Esophagus squamous epithelium (tissue), 5 donors: ENCODE results near the gene NPAS2. TPM values are rescaled to one million over a fixed set of nuclear protein-coding genes. Genes with fewer than 3 reads are reported as not detected.
A peak's percentile ranks its signal among the peaks of the same experiment; 100 is the strongest.

Source experiments
- DNase-seq: peaks from one replicate; lab custom pipeline; 2025; lab: John Stamatoyannopoulos, UW
- H3K27ac ChIP-seq, 4 donors: fragments of 200-600 bp; sonication (generic); one replicate each; pipeline ENCODE4 v1.5.1; 2016 to 2019; ENCODE audit warnings: mild to moderate bottlenecking in 1 of 4
- H3K27me3 ChIP-seq, 4 donors: fragments of 200-600 bp; sonication (generic); 1 replicate in 3 of 4; 2 replicates in 1 of 4; pipeline versions ENCODE4 v1.5.1 to v1.6.0; 2017 to 2021; ENCODE audit warnings: antibody characterized with exemption in 1 of 4
- H3K36me3 ChIP-seq, 3 donors: fragments of 200-600 bp; sonication (generic); one replicate each; pipeline ENCODE4 v1.5.1; 2016 to 2019
- H3K4me1 ChIP-seq, 3 donors: fragments of 200-600 bp; sonication (generic); one replicate each; pipeline ENCODE4 v1.5.1; 2017 to 2019
- H3K4me3 ChIP-seq, 4 donors: fragments of 200-600 bp; sonication (generic); 1 replicate in 3 of 4; 2 replicates in 1 of 4; pipeline ENCODE4 v1.5.1; 2016 to 2019; ENCODE audit warnings: mild to moderate bottlenecking in 2 of 4, moderate library complexity in 1 of 4
- H3K9me3 ChIP-seq, 3 donors: fragments of 200-600 bp; sonication (generic); one replicate each; pipeline ENCODE4 v1.5.1; 2016 to 2019
- CTCF ChIP-seq, 6 experiments: fragments of 450-650 bp in 4 of 6; fragments of 200-600 bp in 2 of 6; sonication (generic) in 2 of 6; IDR thresholded peaks; one replicate each; pipeline ENCODE4 v1.5.1; 2016 to 2019; ENCODE audit warnings: antibody characterized with exemption in 6 of 6, mild to moderate bottlenecking in 4 of 6, moderate library complexity in 4 of 6
- POLR2A ChIP-seq, 4 donors: fragments of 450-650 bp; IDR thresholded peaks; one replicate each; pipeline ENCODE4 v1.6.1; 2017; ENCODE audit warnings: antibody characterized with exemption in 4 of 4, mild to moderate bottlenecking in 4 of 4, moderate library complexity in 3 of 4
- WGBS, 2 donors: methylation state at CpG; one replicate each; pipeline ENCODE4 v1.1.5; 2018; 5-methylcytosine and 5-hydroxymethylcytosine counted together
- intact Hi-C: fragments of 100-400 bp; cut with DNase I; formaldehyde crosslinking; loops from one replicate; pipeline ENCODE4 v1.15.0; 2022
- total RNA-seq, 4 donors: library from RNA; depleted of rRNA; stranded (reverse); fragments of >200 nt; gene quantifications; one replicate each; pipeline ENCODE4 v1.1.0, GENCODE V29; 2016
- donor health status: DM: yes; HTN: yes; CAD: no.

The NPAS2 gene
- total RNA-seq, 4 donors from 2014 or later = 29.1 to 64.2 (median 39.1) TPM

GRCh38 chr2:100954044-100954420, 134.1 kb downstream of the NPAS2 start:
- no peak for TF ChIP-seq CTCF (IDR thresholded peaks at IDR 0.05)
- H3K4me3 ChIP-seq = no peak overlapping the region
- no peaks in the 10 kb centered on the region for H3K9me3 ChIP-seq
- no peak overlapping the region for H3K27ac ChIP-seq
- no peaks in the 10 kb centered on the region for H3K27me3 ChIP-seq
- 79 to 86% methylated on average over 6 of the region's 6 CpGs for WGBS, 2 donors
- intact Hi-C loops = no loop called here
- no peak for DNase-seq
- peaks cover 0 to 40% (median 0%) of the 10 kb centered on the region in 3 donors for H3K36me3 ChIP-seq
- H3K4me1 ChIP-seq = peaks cover 0 to 19% (median 11%) of the 10 kb centered on the region in 3 donors

- Histone ChIP-seq H3K27me3 (no peaks in the 10 kb centered on the region), H3K9me3 (no peaks in the 10 kb centered on the region), H3K4me1 (peaks cover 0 to 28% (median 14%) of the 10 kb centered on the region in 3 donors), H3K4me3 (no peak overlapping the region), H3K27ac (no peak overlapping the region), H3K36me3 (peaks cover 0 to 30% (median 0%) of the 10 kb centered on the region in 3 donors)
- intact Hi-C loops = no loop called here
- TF ChIP-seq POLR2A (IDR thresholded peaks at IDR 0.05) (no peak), CTCF (IDR thresholded peaks at IDR 0.05) (no peak)
- no peak for DNase-seq
- 93 to 94% methylated on average over 4 of the region's 4 CpGs for WGBS, 2 donors
Observed at GRCh38 chr2:100955226-100955625, 135.3 kb downstream of the NPAS2 start.

- Histone ChIP-seq H3K4me1 (peaks cover 0 to 28% (median 14%) of the 10 kb centered on the region in 3 donors), H3K27ac (no peak overlapping the region), H3K27me3 (no peaks in the 10 kb centered on the region), H3K36me3 (peaks cover 0 to 21% (median 0%) of the 10 kb centered on the region in 3 donors), H3K9me3 (no peaks in the 10 kb centered on the region), H3K4me3 (no peak overlapping the region)
- intact Hi-C loops = no loop called here
- WGBS, 2 donors = 90 to 99% methylated on average over 2 to 5 of the region's 5 CpGs
- DNase-seq = no peak
- TF ChIP-seq POLR2A (IDR thresholded peaks at IDR 0.05) = no peak
- TF ChIP-seq CTCF (IDR thresholded peaks at IDR 0.05) = no peak
Observed at GRCh38 chr2:100956081-100956480, 136.1 kb downstream of the NPAS2 start.

- H3K27ac ChIP-seq = peak overlapping the region in 3 of 4 donors; percentile 20 to 42 (median 42)
- intact Hi-C loops = no loop called here
Observed at GRCh38 chr2:100957996-100958653, 138.2 kb downstream of the NPAS2 start.

More at GRCh38 chr2:100957996-100958653, 138.2 kb downstream of the NPAS2 start:
- no peak for DNase-seq
- H3K4me3 ChIP-seq = no peak overlapping the region
- TF ChIP-seq CTCF (IDR thresholded peaks at IDR 0.05) = no peak
- no peak for TF ChIP-seq POLR2A (IDR thresholded peaks at IDR 0.05)
- no peaks in the 10 kb centered on the region for H3K27me3 ChIP-seq
- 42 to 57% methylated on average over 16 of the region's 16 CpGs for WGBS, 2 donors
- peaks cover 0 to 19% (median 0%) of the 10 kb centered on the region in 3 donors for H3K36me3 ChIP-seq
- no peaks in the 10 kb centered on the region for H3K9me3 ChIP-seq
- peaks cover 0 to 28% (median 14%) of the 10 kb centered on the region in 3 donors for H3K4me1 ChIP-seq
